Dermis microvascular lymphatic vessel endothelial cell (primary cell): ENCODE data around the gene SBK1. TPM values are rescaled to one million over a fixed set of nuclear protein-coding genes. Genes with fewer than 3 reads are reported as not detected.
"Not testable (repeated sequence)": the region's sequence is repeated elsewhere in the genome, so short reads cannot be mapped to it uniquely, and the experiment has no call there.

Experiments
- DNase-seq, 2 donors: peaks; one replicate each; pipeline versions ENCODE4 v3.0.0 to v3.0.0-alpha.2; 2010; ENCODE audit warnings: low read depth in 2 of 2
- total RNA-seq: library from RNA; depleted of rRNA; stranded (reverse); fragments of >200 nt; gene quantifications from 2 replicates; pipeline ENCODE4 v1.2.1, GENCODE V29; 2014

The SBK1 gene
- total RNA-seq: under 0.01 and 0.13 TPM in 2 replicates

GRCh38 chr16:28291651-28292626 is at the start of gene SBK1:
Gene SBK1 (plus strand): TSS chr16:28292525. CDS start chr16:28317392, 24,867 bp downstream.
- peak; percentile 25 to 64 for DNase-seq

DNA sequence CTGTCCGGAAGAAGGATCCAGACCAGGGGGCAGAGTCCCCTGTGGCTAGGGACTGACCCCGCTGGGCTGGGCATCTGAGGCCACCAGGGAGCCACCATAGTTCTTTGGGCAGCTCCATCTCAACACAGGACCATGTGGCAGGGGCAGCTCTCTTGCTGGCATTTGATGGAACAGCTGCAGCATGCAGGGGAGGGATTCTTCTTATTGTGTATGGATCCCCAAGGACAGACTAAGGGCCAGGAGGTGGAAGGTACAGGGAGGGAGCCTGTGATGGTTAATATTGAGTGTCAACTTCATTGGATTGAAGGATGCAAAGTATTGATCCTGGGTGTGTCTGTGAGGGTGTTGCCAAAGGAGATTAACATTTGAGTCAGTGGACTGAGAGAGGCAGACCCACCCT is 42.8 kb upstream of the SBK1 start:
- not testable (repeated sequence) for DNase-seq

DNA sequence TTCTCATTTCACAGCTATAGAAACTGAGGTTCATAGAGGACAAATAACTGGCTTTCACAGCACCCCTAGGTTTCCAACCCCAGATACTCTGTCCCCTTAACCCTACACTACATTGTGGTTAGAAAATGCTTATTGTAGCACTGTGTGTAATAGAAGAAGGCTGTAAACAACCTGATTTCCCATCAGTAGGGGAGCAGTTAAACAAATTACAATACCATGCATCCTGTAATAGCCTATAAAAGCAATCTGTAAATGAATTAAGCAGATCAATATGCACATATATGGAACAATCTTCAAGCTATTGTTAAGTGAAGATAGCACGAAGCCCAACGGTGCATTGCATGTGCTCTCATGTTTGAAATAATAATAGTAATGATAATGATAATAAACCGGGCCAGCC is 41.3 kb upstream of the SBK1 start:
- no peak for DNase-seq

DNA sequence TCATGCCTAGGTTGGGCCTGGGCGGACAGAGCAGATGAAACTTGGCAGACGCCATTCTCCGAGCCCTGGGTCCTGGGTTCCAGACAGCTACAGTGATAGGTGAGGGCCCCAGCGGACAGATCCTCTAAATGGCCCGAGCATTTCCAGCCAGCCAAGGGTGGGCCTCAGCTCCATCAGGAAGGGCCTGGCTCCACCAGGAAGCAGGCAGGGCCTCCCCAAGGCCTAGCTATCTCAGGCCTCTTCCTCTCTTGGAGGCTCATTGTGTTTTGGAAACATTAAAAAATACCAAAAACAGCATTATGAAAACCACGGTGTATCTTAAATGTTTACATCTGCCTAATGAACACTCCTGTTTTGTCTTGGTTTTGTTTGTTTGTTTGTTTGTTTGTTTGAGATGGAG is 38.2 kb upstream of the SBK1 start:
- DNase-seq: no peak

DNA sequence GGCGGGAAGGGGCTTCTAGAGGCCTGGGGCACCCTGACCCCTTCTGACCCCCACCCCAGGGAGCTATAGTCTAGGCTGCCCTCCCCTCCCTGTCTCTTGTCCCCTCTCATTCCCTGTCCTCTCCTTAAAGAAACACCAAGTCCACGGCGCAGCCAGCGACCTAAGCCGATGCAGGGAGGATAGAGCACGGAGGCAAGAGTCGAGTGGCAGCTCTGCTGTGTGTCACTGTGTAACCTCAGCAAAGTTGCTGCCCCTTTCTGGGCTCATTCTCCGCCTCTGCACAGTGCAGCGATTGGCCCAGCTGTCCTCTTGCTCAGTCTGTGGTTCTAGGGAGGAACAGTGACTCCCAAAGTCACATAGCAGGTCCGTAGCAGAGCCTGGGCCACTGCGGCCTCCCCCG is 36.5 kb upstream of the SBK1 start:
- DNase-seq: no peak

- no peak for DNase-seq
Observed at GRCh38 chr16:28257256-28257655, 35.1 kb upstream of the SBK1 start.

DNA sequence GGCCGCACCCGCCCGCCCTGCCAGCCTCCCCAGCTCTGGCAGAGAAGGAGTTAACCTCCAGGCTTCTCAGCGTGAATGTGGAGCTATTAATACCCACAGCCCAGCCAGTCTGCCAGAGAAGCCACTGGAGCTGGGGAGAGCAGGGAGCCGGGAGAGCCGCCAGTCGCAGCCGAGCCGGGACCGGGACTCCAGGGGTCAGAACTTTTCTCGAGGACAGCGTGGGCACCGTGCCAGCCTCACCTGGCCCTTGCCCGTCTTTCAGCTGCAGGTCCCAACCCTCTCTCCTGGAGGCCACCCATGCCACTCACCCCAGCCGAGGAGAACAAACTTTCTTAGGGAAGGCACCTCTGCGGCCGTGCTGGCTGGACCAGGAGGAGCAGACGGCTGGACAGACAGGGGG is 33.8 kb upstream of the SBK1 start:
- DNase-seq: no peak

DNA sequence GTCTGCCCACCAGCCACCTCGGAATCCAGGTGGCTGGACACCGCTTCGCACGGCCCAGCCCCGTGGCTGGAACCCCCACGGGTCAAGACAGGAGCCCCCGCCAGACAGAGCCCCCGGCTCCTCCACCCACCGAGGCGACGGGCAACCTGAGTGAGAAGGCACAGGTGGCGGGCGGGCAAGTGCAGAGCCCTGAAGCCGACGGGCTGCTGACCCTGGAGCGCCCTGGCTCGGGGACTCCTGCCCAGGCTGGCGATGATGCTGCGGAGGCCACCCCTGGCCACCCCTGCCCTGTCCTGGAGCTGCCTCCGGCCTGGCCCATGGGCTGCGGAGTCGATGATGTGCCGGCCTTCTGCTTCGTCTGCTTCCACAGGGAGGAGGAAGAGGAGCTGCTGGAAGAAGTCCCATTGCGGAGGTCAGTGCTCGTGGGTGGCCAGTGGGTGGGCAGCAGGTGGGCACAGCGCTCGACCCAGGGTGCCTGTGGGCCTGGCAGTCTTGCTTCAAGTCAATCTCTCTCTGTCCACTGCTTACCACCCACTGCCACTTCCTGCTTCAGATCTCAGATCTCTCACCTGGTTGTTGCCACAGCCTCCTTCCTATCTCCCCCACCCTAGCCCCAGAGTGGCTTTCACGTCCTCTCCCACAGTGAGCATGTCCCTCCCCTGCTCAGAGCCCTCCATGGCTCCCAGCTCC is 33.1 kb upstream of the SBK1 start:
- no peak for DNase-seq

- no peak for DNase-seq
Observed at GRCh38 chr16:28259781-28260150, 32.6 kb upstream of the SBK1 start.

DNA sequence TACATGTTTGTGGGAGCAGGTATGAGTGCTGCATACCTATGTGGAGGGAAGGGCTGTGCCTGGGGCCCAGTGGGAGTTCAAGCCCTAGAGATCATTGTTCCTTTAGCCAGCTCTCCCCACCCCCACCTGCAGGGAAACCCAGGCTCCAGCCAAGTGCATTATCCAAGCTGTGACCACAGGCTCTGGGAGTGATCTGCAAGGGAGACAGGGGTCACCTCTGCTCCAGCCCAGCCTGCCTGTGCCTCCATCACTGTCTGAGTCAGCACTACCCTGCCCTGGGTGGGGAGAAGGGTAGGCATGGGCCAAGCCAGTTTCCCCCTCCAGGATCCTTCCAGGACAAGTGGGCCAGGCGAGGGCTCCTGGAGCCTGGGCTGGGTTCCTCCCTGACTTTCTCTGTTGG is 32.1 kb upstream of the SBK1 start:
- DNase-seq: no peak

- DNase-seq: no peak
Observed at GRCh38 chr16:28261942-28262341, 30.4 kb upstream of the SBK1 start.

DNA sequence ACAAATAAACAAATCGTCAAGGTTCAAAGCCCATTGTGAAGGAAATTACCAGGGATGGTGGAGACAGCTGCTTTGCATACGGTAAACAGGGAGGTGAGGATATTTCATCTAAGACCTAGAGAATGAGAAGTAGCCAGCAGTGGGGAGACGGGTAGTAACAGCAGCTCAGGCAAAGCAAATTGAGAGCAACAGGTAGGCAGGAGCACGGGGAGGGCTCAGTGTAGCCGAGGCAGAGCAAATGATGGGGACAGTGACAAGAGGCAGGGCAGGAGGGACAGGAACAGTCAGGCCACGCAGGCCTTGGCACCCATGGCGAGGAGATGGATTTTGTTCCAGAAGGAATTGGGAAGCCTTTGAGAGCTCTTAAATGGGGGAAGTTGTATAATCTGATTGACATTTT is 29.0 kb upstream of the SBK1 start:
- no peak for DNase-seq

DNA sequence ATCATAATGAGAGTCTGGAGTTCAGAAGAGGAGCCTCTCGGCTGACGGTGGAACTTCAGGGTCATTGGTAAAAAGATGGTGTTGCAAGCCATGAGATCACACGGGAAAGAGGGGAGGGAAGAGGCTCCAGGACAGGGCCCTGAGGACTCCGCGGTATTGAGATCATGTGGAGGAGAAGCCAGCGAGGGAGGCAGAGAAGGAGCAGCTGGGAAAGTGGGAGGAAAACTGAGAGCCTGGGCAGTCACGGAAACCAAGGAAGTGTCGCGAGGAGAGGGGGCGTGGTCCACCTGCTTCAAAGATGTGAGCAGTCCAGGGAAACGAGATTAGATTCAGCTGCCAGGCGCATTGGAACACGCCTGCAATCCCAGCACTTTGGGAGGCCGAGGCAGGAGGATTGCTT is 27.7 kb upstream of the SBK1 start:
- DNase-seq: no peak

DNA sequence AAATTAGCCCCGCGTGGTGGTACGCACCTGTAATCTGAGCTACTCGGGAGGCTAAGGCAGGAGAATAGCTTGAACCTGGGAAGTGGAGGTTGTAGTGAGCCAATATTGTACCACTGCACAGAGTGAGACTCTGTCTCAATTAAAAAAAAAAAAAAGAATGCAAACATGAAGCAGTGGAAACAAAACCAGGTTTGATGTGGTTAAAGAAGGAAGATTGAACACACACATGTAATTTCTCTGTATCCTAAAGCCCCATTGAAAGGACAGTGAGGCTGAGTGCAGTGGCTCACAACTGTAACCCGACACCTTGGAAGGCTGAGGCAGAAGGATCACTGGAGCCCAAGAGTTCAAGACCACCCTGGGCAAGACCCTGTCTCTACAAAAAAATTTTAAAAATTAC is 26.5 kb upstream of the SBK1 start:
- DNase-seq: no peak

- DNase-seq: no peak
Observed at GRCh38 chr16:28267356-28267755, 25.0 kb upstream of the SBK1 start.

GRCh38 chr16:28273511-28273910 is 18.8 kb upstream of the SBK1 start:
- DNase-seq: no peak

- DNase-seq: no peak
Observed at GRCh38 chr16:28274676-28275075, 17.6 kb upstream of the SBK1 start.

GRCh38 chr16:28276301-28276700 is 16.0 kb upstream of the SBK1 start:
- no peak for DNase-seq

DNA sequence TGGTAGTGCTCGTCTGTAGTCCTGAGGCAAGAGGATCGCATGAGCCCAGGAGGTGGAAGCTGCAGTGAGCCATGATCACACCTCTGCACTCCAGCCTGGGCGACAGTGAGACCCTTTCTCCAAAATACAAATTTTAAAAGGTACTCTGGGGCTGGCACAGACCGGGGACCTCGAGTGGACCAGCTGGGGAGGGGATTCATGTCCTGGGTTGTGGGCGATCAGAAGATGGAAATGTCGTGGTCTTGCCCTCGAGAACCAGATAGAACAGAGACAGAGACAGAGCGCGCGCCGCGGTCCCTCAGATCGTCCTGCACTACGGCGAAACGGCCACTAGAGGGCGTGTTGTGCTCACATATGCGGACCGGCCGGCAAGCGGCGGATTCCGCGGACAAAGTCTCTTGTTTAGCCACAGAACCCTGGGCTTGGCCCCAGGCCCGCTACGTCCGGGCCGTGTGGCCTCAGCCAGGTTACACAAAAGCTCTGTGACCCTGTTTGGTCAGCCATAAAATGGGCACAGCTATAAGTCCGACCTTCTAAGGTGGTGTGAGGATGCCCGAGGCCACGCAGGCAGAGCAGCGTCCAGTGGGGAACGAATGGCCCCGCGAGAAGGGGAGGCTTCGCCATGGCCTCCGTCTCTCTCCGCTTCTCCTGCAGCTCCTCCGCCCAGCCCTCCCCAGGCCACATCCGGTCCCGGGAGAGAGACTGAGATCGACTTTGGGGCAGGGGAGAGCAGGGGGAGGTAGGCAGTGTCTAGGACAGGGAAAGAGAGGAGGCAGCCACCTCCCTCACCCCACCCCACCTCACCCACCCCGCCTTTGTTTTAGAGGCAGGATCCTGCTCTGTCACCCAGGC is 14.6 kb upstream of the SBK1 start:
- DNase-seq: peak; percentile 44 to 78

DNA sequence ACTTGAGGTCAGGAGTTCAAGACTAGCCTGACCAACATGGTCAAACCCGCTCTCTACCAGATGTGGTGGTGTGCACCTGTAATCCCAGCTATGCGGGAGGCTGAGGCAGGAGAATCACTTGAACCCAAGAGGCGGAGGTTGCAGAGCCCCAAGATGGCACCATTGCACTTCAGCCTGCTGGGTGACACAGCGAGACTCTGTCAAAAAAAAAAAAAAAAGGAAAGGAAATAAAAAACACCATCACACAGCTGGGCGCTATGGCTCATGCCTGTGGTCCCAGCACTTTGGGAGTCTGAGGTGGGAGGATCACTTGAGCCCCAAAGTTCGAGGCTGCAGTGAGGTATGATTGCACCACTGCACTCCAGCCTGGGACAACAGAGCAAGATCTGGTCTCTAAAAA is 13.3 kb upstream of the SBK1 start:
- DNase-seq: no peak

DNA sequence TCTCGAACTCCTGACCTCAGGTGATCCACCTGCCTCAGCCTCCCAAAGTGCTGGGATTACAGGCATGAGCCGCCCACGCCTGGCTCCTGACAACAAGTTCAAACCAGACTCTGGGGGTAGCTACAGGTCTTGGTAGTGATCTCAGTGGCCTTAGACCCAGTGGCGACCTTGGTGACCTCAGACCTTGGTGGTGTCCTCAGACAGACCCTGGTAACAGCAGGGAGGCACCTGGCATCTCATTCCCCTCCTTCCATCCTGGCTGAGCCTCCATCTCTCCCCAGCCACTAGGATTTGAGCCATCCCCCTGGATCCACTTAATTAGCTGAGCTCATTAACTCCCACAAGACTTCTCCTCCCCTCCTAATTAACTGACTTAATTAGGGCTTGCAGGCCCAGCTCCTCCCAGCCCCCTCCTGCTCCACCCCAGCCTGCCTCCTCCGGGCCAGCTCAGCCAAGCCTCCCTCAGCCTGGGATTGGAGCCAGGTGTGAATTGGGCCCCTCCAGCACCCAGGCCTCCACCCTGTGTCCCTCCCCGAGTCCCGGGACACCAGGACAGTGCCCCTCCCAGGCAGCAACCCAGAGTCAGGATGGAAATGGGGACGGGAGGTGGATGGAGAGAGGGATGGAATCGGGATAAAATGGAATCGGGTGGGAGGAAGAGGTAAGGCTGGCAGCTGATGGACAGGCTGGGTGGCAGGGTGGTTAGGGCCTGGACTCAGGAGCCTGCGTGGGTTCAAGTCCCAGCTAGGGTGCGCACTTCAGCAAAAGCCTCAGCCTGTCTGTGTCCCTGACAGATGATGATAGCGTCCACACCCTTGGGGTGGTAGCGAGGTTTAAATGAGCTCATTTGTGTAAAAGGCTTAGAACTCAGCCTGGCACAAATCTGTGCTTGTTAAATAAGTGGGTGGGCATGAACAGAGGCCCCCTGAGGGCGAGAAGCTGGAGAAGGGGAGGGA is 11.2 kb upstream of the SBK1 start:
- DNase-seq: no peak
